Stimulated activated naive CD8-positive, alpha-beta T cell treated with anti-CD3 and anti-CD28 coated beads, Interleukin-15, amount 100 ng/mL, for 72 hours (primary cell): Measurements from ENCODE around the gene DHRS1.

Experiments used
- ATAC-seq: fragments of 150-1000 bp; cut with Tn5 transposase; 2 replicates; pipeline ENCODE4 v1.10.0; 2021; ENCODE audit warnings: mild to moderate bottlenecking, moderate library complexity
- DNase-seq, 2 donors: peaks; one replicate each; pipeline ENCODE4 v3.0.0; 2021 to 2022
- H3K27ac Mint-ChIP-seq, 2 donors: one replicate each; pipeline ENCODE4 v1.8.0; 2022; ENCODE audit warnings: mild to moderate bottlenecking in 2 of 2, mixed read lengths in 2 of 2, moderate library complexity in 2 of 2
- H3K27me3 Mint-ChIP-seq: one replicate; pipeline ENCODE4 v1.8.0; 2022; ENCODE audit warnings: mixed read lengths
- H3K4me1 Mint-ChIP-seq: one replicate; pipeline ENCODE4 v1.8.0; 2022; ENCODE audit warnings: mild to moderate bottlenecking, mixed read lengths
- H3K4me3 Mint-ChIP-seq, 2 donors: one replicate each; pipeline ENCODE4 v1.8.0; 2022; ENCODE audit warnings: mild to moderate bottlenecking in 2 of 2, mixed read lengths in 2 of 2, moderate library complexity in 1 of 2
- H3K9me3 Mint-ChIP-seq, 2 donors: one replicate each; pipeline ENCODE4 v1.8.0; 2022; ENCODE audit warnings: mixed read lengths in 2 of 2

Gene DHRS1

DNA sequence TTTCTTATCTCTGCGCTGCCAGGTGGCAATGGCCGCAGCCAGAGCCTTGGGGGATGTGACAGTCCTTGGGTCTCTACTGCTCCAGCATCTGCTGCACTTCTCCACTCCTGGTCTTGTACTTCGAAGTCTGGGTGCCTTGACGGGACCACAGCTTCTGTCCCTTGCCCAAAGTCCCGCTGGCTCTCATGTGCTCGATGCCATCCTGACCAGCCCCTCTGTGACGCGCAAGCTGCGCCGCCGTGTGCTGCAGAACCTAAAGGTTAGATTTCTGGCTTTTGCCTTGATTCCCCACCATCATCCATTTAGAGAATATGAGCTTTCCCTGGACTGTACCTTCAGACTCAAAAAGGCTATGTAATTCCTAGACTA is 4.4 kb upstream of the DHRS1 start:
- ATAC-seq (no peak), DNase-seq (no peak)
- no peak overlapping the region for H3K4me3 Mint-ChIP-seq
- peaks cover 44% of the 10 kb centered on the region for H3K4me1 Mint-ChIP-seq
- H3K9me3 Mint-ChIP-seq: no peaks in the 10 kb centered on the region
- no peaks in the 10 kb centered on the region for H3K27me3 Mint-ChIP-seq
- H3K27ac Mint-ChIP-seq: no peak overlapping the region

DNA sequence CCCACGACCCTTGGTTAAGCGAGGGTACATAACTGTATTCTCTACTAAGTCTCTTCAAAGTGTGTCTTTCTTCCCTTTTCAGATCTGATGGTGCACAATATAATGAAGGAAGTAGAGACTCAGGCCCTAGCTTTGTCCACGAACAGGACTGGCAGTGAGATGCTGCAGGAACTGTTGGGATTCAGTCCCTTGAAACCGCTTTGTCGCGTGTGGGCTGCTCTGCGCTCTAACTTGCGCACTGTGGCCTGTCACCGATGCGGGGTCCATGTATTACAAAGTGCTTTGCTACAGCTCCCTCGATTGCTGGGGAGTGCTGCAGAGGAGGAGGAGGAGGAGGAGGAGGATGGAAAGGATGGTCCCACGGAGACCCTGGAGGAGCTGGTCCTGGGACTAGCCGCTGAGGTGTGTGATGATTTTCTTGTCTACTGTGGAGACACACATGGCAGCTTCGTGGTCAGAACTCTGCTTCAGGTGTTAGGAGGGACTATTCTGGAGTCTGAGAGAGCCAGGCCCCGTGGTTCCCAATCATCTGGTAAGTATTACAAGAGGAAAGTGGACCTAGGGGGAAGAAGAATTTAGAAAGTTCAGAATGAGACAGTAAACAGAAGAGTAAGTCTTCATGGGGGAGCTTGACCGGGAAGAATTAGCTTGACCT is 873 bp upstream of the DHRS1 start:
- Mint-ChIP-seq H3K4me3 (peak overlapping the region; percentile 88 to 89), H3K4me1 (peaks cover 62% of the 10 kb centered on the region), H3K9me3 (no peaks in the 10 kb centered on the region), H3K27ac (peak overlapping the region in 1 of 2 donors; percentile 92), H3K27me3 (no peaks in the 10 kb centered on the region)
- DNase-seq (no peak), ATAC-seq (no peak)

DNA sequence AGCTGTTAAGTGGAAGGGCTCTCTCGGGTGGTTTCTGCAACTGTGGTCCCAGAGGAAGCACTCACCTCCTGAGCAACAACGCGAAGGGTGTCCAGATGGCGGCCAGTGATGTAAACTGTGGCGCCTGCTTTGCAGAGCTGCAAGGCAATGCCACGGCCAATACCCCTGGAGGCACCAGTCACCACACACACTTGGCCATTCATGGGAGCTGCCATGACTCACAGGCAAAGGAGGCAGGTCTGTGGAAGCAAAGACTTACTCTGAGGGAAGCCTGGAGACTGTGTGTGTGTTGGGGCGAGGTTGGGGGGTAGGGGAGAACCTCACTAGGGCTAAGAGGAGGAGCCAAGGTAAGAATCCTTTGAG is 707 bp downstream of the DHRS1 start:
- H3K9me3 Mint-ChIP-seq: no peaks in the 10 kb centered on the region
- H3K27ac Mint-ChIP-seq: peak overlapping the region; percentile 92
- no peaks in the 10 kb centered on the region for H3K27me3 Mint-ChIP-seq
- H3K4me3 Mint-ChIP-seq: peak overlapping the region; percentile 88 to 89
- peaks cover 62% of the 10 kb centered on the region for H3K4me1 Mint-ChIP-seq
- DNase-seq (no peak), ATAC-seq (peak; percentile 3)

DNA sequence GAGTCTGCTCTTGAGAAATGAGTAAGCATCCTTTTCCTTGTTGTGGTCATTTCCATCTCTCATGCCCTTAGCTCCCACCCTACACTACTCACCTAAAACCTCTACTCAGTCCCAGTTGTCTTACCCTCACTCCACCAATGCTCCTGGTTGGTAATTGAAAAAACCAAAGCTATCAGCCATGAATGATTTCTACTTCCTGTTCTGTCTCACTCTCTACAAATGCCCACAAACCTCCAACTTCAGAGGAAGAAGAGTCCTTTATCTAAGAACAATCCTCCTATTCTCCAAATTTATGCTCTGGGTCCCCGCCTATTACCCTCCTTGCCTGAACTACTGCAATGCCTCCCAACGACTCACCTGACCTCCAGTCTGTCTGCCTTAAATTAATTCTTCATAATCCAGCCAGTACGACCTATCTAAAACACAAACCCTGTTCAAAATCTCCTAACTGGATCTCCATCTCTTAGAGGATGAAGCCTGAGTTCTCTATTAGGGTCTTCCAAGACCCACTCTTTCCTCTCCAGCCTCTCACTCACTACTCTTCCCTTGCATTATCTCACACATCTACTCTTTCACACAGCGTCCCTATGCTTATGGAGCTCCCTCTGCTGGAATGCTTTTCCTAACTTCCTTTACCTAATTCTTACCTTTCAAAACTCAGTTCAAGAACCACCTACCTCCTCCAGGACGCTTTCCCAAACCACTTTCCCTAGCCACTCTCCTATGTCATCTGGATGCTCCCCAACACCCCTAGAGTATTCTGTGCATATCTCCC is 2.2 kb downstream of the DHRS1 start:
- Mint-ChIP-seq H3K27ac (peak overlapping the region; percentile 1 to 35), H3K4me3 (peak overlapping the region; percentile 2 to 13), H3K4me1 (peaks cover 59% of the 10 kb centered on the region), H3K9me3 (no peaks in the 10 kb centered on the region), H3K27me3 (no peaks in the 10 kb centered on the region)
- DNase-seq (no peak), ATAC-seq (peak; percentile 44)

DNA sequence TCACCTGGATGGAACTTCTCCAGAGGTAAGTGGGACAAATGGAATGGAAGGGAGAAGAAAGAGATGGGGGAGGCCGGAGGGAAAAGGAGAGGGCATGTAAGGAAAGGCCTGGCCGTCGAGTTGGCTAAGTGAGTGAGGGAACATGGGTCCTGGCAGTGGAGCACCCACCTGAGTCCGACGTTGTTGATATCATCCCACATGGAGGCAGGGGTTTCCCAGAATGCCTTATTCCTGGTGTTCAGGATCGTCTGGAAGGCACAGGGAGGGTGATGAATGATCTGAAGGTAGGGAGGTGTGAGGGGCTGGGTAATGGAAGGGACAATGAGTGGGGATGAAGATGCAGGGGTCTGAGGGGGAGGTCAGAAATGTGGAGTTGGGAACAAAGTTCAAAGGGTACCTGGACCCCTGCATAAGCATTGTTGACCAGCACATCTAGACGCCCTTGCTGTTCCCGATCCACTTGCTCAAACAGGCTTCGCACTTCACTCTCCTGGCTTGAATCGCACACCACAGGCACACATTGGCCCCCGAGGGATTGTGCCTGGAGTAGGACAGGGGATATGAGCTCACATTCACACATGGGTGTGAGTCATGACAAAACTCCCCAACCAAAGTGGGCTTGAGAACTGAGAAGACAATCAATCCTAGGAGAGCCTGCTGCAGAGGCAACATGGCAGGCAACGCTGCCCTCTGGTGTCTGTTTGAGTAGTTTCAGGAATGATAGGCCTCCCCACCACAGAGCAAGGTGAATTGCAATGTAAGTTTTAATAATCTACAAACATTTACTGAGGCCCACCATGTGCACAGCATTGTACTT is 3.0 kb downstream of the DHRS1 start:
- Mint-ChIP-seq H3K9me3 (no peaks in the 10 kb centered on the region), H3K4me3 (peak overlapping the region; percentile 32 to 41), H3K4me1 (peaks cover 59% of the 10 kb centered on the region), H3K27ac (peak overlapping the region; percentile 81 to 97), H3K27me3 (no peaks in the 10 kb centered on the region)
- peak; percentile 73 to 86 for DNase-seq
- peak; percentile 91 for ATAC-seq

DNA sequence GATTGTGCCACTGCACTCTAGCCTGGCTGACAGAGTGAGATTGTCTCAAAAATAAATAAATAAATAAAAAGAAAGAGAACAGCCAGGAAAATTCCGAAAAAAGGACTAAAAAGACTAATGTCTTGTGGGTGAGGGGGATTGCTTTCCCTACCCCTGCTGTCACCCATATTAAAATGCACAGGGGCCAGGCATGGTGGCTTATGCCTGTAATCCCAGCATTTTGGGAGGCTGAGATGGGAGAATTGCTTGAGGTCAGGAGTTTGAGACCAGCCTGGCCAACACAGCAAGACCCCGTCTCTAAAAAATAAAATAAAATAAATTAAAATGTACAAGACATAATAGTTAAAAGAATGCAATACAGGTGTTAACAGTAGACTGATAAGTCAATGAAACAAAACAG is 6.1 kb downstream of the DHRS1 start:
- Mint-ChIP-seq H3K9me3 (no peaks in the 10 kb centered on the region), H3K4me1 (peaks cover 64% of the 10 kb centered on the region), H3K27ac (no peak overlapping the region), H3K27me3 (no peaks in the 10 kb centered on the region), H3K4me3 (no peak overlapping the region)
- ATAC-seq (no peak), DNase-seq (no peak)

DNA sequence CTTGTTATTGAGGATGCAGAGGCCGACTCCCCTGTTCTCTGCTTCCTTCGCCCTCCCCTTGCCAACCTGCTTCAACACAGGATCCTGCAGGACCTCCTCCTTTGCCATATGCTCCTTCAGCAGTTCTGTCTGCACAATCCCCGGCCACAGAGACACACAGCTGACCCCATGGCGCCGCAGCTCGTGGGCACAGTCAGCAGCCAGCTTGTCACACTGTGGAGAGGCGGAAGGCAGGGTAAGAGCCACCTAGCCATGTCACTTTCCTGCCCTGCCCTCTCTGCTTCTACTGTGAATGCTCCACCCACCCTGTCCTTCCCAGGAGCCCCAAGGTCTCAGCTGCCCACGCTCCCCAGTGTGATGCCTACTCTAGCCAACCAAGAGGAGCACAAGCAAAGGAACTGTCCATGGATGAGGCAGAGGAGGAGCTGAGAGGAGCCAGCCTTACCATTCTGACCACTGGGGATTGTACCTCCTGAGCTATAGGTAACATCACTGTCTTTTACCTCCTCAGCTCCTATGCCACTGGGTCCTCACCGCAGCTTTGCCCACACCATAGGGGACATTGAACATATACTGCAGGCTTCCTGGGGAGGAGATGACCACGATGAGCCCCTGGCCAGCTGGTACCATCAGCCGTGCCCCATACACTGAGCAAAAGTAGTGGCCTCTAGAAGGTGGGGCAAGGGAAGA is 7.3 kb downstream of the DHRS1 start:
- no peaks in the 10 kb centered on the region for H3K9me3 Mint-ChIP-seq
- ATAC-seq: no peak
- no peaks in the 10 kb centered on the region for H3K27me3 Mint-ChIP-seq
- no peak overlapping the region for H3K4me3 Mint-ChIP-seq
- no peak overlapping the region for H3K27ac Mint-ChIP-seq
- H3K4me1 Mint-ChIP-seq: peaks cover 64% of the 10 kb centered on the region
- no peak for DNase-seq

DNA sequence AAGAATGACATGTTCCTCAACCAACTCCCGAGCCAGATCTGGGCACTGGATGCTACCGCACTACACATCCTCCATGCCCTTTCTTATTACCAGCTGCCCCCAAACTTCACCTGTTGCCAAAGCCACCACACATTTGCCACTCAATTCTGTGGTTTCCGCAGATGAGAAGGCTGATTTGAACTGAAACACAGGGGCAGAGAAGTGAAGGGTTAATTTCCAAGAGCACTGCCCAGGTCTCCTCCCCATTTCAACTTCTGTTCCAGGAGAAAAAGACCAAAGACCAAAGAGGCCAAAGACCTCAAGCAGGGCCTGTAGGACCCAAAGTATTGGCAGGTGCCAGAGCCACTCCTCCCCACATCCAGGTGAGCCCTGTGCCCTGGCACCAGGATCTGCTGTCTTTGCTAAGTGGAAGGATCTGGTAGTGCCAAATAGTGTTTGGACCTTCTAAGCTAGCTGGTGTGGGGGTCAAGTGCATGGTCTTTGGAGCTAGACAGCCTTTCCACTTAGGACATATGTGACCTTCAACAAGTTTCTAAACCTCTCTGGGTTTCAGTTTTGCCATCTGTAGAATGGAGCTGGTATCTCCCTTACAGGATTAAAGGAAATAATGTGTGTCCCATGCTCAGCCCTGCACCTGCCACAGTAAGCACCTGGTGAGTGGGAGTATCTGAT is 8.0 kb downstream of the DHRS1 start:
- Mint-ChIP-seq H3K27ac (no peak overlapping the region), H3K4me1 (peaks cover 62% of the 10 kb centered on the region), H3K27me3 (no peaks in the 10 kb centered on the region), H3K4me3 (no peak overlapping the region), H3K9me3 (no peaks in the 10 kb centered on the region)
- DNase-seq (no peak), ATAC-seq (no peak)

DNA sequence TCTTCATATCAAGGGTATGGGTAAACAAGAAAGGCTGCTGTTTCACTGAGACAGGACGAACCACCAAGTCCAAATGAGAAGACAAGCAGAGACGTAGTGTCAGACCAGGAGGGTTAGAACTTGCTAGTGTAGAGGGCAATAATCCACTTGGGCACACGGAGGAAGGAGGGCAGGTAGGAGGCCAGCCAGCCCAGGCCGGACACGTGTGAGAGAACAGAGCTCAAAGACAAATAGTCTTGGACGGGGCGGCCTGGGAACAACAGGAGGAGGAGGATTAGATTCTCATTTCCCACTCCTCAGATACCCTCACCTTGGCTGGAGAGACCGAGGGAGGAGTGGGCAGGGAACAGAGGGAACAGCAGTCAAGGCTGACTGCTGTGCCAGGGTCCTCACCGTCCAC is 8.8 kb downstream of the DHRS1 start:
- Mint-ChIP-seq H3K4me3 (no peak overlapping the region), H3K4me1 (peaks cover 53% of the 10 kb centered on the region), H3K27me3 (no peaks in the 10 kb centered on the region), H3K27ac (no peak overlapping the region), H3K9me3 (no peaks in the 10 kb centered on the region)
- DNase-seq (no peak), ATAC-seq (no peak)

DNA sequence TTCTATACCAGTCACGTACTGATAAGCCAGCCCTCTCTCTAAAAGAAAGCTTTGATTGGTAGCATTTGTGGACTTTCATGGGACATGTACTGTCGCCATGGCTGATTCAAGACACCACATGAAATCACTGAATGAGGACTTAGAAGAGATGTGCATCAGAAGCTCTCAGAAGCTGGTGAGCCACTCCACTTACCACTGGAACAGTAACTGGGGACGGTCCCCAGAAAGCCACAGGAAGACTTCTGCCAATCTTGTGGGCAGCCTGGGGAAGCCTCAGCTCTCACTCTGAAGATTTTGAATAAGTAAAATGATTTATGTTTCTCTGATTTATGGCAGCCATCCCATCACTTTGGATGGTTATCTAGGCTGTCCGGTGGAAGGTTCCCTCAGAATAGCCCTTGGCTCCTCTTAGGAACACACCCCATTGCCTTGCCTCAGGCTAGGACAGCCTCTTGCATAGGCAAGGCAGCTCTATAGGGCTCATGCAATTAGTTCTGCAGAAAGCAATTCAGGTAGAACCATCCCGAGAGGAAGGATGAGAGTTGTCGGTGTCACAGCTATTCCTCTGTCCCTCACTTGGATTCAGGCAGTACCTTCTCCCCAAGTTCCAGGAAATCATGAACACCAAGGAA is 9.8 kb downstream of the DHRS1 start:
- ATAC-seq: peak; percentile 100
- DNase-seq: peak; percentile 68 to 84
- peak overlapping the region; percentile 38 to 59 for H3K4me3 Mint-ChIP-seq
- no peak overlapping the region for H3K27ac Mint-ChIP-seq
- H3K27me3 Mint-ChIP-seq: no peaks in the 10 kb centered on the region
- H3K9me3 Mint-ChIP-seq: no peaks in the 10 kb centered on the region
- peaks cover 59% of the 10 kb centered on the region for H3K4me1 Mint-ChIP-seq

DNA sequence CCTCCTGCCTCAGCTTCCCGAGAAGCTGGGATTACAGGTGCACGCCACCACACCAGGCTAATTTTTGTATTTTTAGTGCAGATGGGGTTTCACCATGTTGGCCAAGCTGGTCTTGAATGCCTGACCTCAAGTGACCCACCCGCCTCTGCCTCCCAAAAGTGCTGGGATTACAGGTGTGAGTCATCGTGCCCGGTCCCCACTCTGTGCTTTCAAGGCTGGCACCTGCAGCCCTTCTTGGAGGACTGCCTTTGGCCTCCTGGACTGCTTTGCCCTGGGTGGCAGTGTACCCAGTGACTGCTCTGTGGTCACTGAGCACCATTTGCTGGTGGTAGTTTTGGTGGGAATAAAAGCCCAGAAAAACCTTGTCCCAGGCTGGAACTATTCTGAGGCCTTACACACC is 12.6 kb downstream of the DHRS1 start:
- no peak overlapping the region for H3K27ac Mint-ChIP-seq
- DNase-seq: no peak
- no peaks in the 10 kb centered on the region for H3K27me3 Mint-ChIP-seq
- peaks cover 59% of the 10 kb centered on the region for H3K4me1 Mint-ChIP-seq
- H3K9me3 Mint-ChIP-seq: no peaks in the 10 kb centered on the region
- no peak for ATAC-seq
- H3K4me3 Mint-ChIP-seq: no peak overlapping the region

DNA sequence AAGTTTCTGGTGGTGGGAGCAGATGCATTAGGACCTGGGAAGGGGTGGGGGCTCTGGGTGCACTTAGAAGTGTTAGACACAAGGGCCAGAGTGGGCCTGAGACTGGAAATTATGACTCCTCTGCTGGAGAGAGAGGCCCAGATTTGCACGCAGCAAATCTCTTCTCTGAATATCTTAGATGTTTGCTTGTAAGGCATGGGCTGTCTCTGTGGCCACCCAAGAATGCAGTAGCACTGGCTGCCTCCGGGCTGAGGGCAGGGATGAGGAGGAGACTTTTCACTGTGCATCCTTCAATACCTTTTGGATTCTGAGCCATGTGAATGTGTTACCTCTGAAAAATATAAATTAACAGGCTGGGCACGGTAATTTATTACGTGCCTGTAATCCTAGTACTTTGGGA is 14.2 kb downstream of the DHRS1 start:
- ATAC-seq: no peak
- Mint-ChIP-seq H3K9me3 (no peaks in the 10 kb centered on the region), H3K27ac (peak overlapping the region in 1 of 2 donors; percentile 27)

DNA sequence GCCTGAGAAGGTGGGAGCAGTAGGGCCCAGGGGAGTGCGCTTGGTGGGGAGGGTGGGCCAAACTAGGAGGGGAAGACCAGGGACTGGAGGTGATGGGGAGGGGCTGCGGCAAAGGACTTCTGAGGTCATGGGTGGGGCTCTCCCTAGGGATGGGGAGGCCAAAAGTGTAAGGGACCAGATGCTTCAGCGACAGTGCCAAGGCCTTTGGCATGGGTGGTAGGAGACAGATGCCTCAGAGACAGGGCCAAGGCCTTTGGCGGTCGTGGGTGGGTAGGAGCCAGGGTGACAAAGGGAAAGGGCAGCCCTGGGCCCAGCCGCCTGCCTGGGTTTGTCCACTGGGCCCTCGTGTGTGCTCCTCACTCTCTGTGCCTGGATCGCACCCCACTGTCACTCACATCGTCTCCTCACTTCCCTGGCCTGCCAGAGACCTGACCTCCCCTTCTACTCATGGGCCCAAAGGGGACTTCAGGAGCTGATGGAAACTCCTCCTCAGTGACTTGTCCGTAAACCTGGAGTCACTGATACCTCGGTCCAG is 15.0 kb downstream of the DHRS1 start:
- H3K27ac Mint-ChIP-seq: peak overlapping the region in 1 of 2 donors; percentile 72
- no peak overlapping the region for H3K4me3 Mint-ChIP-seq
- H3K27me3 Mint-ChIP-seq: no peaks in the 10 kb centered on the region
- no peaks in the 10 kb centered on the region for H3K9me3 Mint-ChIP-seq
- DNase-seq (no peak), ATAC-seq (no peak)
- peaks cover 48% of the 10 kb centered on the region for H3K4me1 Mint-ChIP-seq

More for the DNA sequence above, 14.2 kb downstream of the DHRS1 start:
- DNase-seq: no peak
- peaks cover 48% of the 10 kb centered on the region for H3K4me1 Mint-ChIP-seq
- H3K4me3 Mint-ChIP-seq: no peak overlapping the region
- H3K27me3 Mint-ChIP-seq: no peaks in the 10 kb centered on the region

DNA sequence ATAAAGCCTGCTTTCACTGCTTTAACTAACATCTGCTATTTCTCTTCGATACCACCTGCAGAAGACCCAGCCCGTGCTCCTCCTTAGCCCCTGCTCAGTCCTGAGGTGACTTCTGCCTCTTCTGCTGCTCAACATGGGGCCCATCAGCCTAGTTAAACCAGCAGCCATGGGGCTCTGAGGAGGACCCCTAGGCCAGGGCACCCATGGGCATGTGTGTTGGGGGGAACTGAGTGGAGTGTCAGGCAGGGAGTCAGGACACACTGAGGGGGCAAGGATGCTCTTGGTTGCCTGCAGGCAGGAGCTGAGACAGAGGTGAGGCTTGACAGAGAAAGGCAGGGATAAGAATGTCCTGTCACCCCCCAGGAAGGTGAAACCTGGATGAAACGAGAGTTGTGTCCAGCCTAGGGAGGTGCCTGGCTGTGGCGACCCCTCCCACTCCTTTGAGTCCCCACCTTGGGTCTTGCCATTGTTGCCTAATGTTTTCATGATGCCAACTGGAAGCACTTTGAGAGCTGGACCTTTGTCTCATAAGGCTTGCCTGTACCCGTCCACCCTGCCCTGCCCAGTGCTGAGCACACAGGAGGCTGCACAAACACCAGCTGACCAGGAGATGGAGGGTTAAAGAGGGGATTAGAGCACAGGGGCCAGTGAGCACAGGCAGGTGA is 15.7 kb downstream of the DHRS1 start:
- no peak for DNase-seq

More for the DNA sequence above, 15.7 kb downstream of the DHRS1 start:
- Mint-ChIP-seq H3K27me3 (no peaks in the 10 kb centered on the region), H3K27ac (no peak overlapping the region), H3K9me3 (no peaks in the 10 kb centered on the region), H3K4me1 (peaks cover 48% of the 10 kb centered on the region), H3K4me3 (no peak overlapping the region)
- ATAC-seq: no peak
